ENCODE data around the gene FAM156B.

DNA sequence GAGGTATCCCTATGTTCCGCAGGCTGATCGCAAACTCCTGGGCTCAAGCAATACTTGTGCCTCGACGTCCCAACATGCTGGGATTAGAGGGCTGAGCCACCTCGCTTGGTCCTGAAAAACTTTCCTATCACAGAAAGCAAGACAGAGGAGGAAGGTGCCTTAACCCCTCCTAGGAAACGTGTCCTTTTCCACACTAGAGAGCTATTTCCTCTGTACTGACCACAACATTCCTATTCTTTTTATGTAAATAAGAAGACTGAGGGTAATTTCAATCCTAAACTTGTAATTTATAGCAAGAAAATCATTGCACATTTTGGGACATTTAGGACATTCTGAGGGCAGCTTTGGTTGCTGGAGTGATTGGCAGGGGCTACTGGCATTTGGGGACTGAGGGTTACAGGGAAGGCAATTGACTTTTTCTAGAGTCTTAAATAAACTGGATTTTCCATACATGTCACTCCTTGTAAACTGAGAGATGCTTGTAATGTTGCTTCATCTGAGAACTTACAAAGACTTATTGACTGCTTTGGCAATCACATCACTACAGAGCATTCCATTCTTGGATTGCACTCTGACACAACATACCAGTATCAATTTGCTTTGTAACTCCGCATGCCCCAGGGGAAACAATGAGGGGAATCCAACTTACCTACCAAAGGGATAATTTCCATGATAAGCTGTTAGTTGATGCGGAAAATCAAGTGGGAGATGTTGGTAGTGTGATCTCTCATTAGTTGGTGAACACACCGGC, 44.8 kb upstream of the FAM156B start:
- TF ChIP-seq CEBPB (IDR thresholded peaks at IDR 0.05) (no peak), YY1 (IDR thresholded peaks at IDR 0.05; ENCODE audit: low read depth) (no peak), RAD21 (IDR thresholded peaks at IDR 0.05; ENCODE audit: low read depth) (no peak), TAF1 (IDR thresholded peaks at IDR 0.05; ENCODE audit: low read depth) (no peak), TEAD4 (IDR thresholded peaks at IDR 0.05) (no peak), CREB1 (IDR thresholded peaks at IDR 0.05; ENCODE audit: low read depth) (no peak), FOXM1 (IDR thresholded peaks at IDR 0.05; ENCODE audit: borderline replicate concordance, low read depth) (no peak), EP300 (IDR thresholded peaks at IDR 0.05; ENCODE audit: borderline replicate concordance) (no peak), TCF12 (IDR thresholded peaks at IDR 0.05; ENCODE audit: low read depth) (no peak)
- TF ChIP-seq, protein P1, sequence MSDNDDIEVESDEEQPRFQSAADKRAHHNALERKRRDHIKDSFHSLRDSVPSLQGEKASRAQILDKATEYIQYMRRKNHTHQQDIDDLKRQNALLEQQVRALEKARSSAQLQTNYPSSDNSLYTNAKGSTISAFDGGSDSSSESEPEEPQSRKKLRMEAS (IDR thresholded peaks at IDR 0.05) = no peak
- TF ChIP-seq, protein P2, sequence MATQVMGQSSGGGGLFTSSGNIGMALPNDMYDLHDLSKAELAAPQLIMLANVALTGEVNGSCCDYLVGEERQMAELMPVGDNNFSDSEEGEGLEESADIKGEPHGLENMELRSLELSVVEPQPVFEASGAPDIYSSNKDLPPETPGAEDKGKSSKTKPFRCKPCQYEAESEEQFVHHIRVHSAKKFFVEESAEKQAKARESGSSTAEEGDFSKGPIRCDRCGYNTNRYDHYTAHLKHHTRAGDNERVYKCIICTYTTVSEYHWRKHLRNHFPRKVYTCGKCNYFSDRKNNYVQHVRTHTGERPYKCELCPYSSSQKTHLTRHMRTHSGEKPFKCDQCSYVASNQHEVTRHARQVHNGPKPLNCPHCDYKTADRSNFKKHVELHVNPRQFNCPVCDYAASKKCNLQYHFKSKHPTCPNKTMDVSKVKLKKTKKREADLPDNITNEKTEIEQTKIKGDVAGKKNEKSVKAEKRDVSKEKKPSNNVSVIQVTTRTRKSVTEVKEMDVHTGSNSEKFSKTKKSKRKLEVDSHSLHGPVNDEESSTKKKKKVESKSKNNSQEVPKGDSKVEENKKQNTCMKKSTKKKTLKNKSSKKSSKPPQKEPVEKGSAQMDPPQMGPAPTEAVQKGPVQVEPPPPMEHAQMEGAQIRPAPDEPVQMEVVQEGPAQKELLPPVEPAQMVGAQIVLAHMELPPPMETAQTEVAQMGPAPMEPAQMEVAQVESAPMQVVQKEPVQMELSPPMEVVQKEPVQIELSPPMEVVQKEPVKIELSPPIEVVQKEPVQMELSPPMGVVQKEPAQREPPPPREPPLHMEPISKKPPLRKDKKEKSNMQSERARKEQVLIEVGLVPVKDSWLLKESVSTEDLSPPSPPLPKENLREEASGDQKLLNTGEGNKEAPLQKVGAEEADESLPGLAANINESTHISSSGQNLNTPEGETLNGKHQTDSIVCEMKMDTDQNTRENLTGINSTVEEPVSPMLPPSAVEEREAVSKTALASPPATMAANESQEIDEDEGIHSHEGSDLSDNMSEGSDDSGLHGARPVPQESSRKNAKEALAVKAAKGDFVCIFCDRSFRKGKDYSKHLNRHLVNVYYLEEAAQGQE (IDR thresholded peaks at IDR 0.05; ENCODE audit: low read depth) = no peak
